PC-3 (cell line): Measurements from ENCODE around the gene SOD1.

Experiments
- EZH2 ChIP-seq: fragments of 300-600 bp; sonication (generic); IDR thresholded peaks from one replicate; pipeline ENCODE4 v1.6.1; 2017; ENCODE audit warnings: antibody characterized with exemption, mild to moderate bottlenecking, low read length; ENCODE audit not compliant: unreplicated experiment
- EZH2phosphoT487 ChIP-seq: fragments of 300-600 bp; sonication (generic); IDR thresholded peaks from 2 replicates; pipeline ENCODE4 v1.6.1; 2018; ENCODE audit warnings: mild to moderate bottlenecking, antibody characterized with exemption, low read length, borderline replicate concordance
- TF ChIP-seq, protein P1 (sequence below): fragments of 300-600 bp; sonication (generic); conservative IDR thresholded peaks from 2 replicates; pipeline ENCODE4 v1.5.1; 2017; ENCODE audit warnings: antibody characterized with exemption, low read depth, mild to moderate bottlenecking, low read length

- TF ChIP-seq, protein P1, sequence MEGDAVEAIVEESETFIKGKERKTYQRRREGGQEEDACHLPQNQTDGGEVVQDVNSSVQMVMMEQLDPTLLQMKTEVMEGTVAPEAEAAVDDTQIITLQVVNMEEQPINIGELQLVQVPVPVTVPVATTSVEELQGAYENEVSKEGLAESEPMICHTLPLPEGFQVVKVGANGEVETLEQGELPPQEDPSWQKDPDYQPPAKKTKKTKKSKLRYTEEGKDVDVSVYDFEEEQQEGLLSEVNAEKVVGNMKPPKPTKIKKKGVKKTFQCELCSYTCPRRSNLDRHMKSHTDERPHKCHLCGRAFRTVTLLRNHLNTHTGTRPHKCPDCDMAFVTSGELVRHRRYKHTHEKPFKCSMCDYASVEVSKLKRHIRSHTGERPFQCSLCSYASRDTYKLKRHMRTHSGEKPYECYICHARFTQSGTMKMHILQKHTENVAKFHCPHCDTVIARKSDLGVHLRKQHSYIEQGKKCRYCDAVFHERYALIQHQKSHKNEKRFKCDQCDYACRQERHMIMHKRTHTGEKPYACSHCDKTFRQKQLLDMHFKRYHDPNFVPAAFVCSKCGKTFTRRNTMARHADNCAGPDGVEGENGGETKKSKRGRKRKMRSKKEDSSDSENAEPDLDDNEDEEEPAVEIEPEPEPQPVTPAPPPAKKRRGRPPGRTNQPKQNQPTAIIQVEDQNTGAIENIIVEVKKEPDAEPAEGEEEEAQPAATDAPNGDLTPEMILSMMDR, result no peak
- TF ChIP-seq EZH2 (no peak), EZH2phosphoT487 (no peak)
These were observed 24.5 kb upstream of the SOD1 start for GRCh38 chr21:31634993-31635392.
